NCI-H2107 treated with DMSO at 0.1 percent for 48 hours (cell line): ENCODE data around the gene BLNK.

ENCODE experiments used
- DNase-seq: peaks from one replicate; lab custom pipeline; 2025; ENCODE audit not compliant: unreplicated experiment; lab: John Stamatoyannopoulos, UW

BLNK gene

DNA sequence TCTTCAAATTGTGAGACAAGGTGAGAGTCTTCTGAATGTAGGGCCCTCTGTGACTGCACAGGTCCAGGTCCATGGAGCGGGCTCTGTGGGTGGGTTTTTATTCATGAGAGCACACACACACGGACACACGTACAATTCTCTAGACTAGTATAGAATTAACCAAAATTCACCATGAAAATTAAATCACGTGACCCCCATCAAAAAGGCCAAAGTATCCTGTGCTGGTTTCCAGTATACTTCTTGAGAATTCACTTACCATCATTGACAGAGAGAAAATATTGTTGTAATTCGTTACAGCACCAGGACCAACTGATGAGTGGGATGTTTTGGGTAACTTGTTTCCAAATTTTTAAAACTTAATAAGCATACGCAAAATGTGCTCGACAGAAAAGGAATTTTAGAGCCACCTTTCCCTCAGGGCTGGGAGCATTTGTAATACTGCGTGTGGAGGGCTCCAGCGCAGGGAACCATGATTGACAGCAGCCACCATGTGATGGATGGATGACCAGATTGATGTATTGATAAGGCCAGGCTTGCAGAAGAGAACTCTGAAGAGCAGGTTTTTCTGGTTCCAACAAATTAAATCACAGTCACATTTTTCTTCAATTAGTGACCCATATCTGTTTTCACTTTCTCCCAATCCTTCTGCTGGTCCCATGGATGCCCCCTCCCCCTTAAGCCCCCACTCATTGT is 18.0 kb upstream of the BLNK start:
- no peak for DNase-seq

DNA sequence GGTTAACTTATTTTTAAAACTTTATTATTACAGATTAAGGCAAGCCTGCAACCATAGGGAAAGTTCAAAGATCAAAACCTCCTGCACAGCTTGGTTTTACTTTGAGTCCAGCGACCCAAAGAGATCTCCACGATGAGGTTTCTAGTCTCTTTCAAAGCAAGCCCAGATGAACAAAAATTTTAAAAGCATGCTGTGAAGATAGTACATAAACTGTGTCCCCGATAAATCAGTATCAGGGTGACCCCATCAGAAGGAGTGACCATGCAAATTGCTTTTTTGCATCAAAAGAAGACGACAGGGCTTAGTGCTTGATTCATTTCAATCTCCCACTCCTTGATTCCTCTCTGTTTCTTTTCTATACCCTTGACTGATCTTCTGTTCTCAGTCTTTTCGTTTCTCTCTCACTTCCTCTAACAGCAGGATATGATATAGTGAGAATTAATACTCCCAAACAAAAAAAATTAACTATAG is 16.8 kb upstream of the BLNK start:
- DNase-seq = no peak

DNA sequence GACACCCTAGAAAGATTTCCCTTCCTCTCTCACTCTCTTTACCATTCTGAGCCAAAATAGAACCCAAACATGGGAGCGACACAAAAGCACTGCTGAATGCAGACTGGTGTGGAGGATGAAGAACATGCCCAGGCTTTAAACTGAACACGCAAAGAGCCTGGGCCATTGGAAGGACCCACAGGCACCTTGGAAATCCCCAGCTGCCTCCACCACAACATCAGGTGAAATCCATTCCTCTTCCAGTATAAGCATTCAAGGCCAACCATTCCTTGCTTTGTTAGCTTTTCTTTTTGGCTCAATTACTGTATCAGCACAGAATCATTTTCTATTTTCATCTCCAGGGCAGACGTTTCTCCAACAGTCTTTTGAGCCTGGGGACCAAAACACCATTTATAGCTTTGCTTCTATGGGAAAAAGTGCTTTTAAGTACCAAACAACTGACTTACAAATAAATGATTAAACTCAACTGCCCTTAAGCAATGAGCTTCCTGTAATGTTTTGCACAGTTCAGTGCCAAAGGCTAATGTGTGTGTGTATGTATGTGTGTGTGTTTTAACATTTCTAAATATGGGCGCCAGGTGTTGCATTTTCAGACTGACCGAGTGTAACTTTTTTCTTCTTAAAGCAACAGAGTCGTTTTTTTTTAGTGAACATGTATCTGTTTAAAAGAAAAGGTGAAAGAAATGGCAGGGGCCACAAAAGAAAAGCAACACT is 16.2 kb upstream of the BLNK start:
- DNase-seq = peak; percentile 1

DNA sequence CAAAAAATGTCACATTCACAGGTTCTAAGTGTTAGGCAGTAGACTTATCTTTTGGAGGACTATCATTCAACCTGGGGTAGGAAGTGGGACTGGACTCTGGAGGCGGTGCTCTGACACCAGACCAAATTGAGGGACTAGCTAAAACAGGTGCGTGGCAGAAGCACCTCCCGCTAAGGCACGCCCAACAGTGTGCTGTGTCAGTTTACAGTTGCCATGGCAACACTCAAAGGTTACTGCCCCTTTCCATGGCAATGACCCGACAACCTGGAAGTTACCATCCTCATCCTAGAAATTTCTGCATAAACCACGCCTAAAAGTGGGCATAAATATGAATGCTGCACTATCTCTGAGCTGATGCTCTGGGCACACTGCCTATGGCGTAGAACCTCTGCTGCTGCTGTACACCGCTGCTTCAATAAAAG is 14.0 kb upstream of the BLNK start:
- DNase-seq = no peak

DNA sequence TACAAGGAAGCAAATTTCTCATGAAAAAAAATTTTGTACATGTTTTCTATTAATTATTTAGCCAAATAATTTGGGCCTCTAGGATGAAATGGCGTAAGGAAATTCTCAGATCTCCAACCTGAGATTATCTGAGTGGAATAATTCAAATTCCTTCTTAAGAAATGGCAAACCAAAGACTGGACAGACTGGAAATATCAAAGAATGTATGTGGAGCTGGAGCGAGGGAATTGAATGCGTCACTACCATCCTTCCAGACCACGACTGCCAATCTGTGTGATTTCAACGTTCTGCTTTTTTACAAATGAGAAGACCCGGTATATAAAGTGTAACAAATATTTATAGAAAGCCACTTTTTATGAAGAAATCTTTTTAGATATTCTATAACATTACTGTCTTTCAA is 12.4 kb upstream of the BLNK start:
- no peak for DNase-seq

DNA sequence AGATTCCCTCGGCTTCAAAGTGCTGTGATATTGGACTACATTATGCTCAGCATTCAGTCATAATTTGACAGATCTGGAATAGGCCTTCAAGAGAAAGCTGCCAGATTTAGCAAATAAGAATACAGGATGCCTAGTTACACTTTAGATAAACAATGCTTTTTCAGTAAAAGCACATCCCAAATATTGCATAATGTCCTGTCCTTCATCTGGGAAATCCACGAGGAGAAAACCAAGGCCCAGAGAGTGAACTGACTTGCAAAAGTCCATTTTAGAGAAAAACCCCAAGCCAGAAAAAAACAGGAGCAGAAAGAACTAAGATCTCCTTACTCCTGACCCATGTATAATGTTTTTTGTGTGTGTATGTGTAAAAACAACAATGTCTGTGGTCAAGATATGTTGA is 12.0 kb upstream of the BLNK start:
- DNase-seq = no peak

DNA sequence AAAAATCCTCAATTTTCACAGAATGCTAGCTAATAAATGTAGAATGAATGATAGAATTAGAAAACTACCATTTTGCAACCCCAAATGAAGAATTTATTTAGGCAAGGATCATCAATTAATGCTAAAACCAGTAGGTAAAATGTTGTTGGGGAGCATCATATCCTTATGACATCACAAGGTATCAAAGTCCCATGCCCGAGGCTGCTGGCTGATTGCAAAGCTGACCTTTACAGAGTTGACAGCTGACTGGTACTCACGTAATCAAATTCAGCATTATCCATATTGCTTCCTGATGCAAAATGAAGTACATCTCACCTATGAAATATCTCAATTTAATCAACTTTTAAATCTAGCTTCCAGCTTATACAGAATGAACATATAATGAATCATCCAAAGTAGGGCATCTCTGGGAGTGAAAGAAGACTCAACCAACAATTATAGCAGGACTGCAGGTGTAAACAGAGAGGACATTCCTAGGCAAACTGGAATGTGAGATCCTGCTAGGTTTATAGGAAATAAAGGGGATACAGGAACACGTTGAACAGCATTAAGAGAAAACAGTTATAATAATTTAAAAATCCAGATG is 10.2 kb upstream of the BLNK start:
- no peak for DNase-seq

DNA sequence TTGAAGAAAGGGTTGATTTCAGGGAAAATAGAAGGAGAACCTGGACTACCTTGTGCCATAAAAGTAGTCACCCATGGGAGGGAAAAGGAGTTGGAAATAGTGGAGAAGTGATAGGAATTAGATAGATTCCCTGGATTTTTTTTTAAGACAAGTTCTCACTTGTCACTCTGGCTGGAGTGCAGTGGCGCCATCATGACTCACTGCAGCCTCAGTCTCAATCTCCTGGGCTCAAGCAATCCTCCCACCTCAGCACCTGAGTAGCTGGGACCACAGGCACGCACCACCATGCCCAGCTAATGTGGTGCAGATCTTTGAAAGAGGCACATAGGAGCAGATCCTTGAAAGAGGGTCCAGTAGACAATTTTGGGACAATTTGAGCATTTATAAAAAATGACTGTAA is 9.5 kb upstream of the BLNK start:
- DNase-seq = no peak

DNA sequence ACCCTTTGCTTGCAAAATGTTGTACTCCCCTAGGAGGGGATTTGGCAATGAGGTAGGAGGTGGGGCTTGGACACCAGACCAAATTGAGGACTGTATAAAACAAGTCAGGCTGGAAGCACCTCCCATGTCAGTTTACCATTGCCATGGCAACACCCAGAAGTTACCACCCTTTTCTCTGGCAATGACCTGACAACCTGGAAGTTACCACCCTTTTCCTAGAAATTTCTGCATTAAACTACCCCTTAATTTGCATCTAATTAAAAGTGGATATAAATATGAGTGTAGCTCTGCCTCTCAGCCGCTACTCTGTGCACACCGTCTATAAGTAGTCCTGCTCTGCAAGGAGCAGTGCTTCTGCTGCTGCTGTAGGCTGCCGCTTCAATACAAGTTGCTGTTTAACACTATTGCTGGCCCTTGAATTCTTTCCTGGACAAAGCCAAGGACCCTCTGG is 7.8 kb upstream of the BLNK start:
- DNase-seq = no peak

DNA sequence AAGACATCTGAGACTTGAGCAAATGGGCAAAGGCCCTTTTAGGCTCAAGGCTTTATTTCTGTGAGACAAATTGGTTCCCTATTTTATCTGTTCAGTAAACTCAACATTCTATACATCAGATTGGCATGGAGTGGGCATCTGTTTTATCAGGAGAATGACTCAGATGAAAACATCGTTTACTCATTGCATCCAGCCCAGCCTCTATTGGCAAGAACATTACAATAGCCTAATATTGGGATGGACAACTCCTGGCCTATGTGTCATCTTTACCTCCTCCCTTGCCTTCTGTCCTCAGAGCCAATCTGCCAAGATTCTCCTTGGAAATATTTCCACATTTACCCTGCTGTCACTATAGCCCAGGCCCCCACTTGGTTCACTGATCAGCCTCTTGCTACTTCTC is 5.5 kb upstream of the BLNK start:
- no peak for DNase-seq

DNA sequence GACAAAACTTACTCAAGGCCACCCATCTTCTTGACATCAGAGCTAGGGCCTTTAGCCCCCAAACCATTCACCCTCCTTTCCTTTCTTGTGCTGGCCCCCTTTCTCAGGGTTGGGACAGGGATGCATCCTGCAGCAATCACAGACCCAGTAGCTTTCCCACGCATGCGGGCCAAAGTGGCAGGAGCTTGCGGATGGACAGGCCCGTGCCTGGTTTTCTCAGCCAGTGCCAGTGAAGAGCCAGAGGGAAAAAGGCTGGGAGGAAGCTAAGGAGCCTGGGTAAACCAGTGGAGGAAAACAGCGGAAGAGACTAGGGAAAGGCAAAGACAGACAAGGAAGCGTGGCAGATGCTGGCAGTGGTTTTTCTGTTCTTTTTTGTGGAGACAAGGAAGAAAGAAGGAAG is 5.1 kb upstream of the BLNK start:
- DNase-seq = no peak

DNA sequence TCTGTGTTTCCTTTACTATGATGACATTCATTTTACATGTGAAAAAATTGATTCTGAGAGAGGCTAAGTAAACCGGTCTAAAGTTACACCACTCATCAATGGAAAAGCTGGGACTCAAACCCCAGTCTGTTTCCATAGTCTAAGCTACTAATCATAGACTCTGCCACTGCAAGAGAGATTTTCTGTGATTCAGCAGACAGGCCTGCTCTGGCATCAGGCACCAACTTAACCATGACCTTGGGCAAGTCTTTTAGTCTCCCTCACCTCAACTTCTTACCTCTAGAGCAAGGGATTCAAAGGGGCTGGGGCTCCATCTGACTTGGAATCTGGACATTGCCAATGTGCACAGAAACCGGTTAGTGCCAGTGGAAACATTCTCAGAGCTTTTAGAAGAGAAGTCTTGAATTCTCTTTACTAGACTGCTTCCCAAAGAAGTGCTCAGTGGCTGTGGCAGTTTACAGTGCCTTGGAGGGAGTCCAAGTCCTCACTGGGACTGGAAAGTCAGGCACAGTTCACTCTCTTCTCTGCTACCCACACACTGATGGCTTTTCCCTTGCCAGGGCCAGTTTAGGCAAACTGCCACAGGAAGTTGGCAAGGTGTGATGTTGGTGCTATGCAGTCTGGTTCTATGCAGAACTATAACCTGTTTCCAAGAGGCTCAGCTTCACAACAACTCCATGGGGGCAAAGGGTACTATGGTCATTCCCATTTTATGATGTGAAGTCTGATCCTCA is 4.5 kb upstream of the BLNK start:
- no peak for DNase-seq

DNA sequence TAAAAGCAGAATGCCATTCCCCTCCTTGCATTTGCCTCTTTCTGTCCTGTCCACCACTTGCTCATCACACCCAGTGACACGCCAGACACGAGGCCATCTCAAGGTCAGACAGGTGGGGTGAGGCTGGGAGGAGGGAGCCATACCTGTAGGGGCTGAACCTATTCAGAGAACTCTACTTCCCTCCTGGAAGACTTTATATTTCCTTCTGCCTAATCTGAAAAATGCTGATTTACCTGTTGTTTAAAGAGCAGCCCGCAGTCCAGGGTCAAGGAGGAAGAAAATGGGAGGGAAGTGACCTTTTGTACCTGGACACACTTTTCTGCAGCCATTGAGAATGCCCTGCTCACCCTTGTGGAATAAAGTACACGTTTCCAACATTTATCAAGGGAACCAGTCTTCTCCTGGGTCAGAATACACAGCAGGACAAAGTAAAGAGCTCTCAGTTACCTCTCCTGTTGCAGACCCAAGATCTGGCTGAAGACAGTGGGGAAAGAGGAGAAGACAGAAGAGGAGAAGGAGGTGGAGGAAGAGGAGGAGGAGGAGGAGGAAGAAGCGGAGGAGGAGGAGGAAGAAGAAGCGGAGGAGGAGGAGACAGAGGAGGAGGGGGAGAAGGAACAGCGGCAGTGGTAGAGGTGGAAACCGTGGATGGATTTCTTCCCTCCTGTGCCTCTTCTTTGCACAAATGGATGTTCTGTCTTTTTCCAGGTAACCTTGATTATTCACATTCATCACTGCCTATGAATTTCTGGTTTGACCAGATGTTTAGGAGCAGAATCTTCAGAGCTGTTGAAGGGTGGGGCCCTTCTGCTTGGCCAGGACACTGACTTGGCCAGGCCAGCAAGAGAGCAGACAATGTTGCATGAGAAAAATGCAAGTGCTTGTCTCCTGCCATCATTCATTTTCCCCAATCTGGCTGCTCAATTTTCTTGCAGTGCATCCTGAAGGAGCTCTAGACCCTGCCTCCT is 1.2 kb upstream of the BLNK start:
- DNase-seq = no peak

DNA sequence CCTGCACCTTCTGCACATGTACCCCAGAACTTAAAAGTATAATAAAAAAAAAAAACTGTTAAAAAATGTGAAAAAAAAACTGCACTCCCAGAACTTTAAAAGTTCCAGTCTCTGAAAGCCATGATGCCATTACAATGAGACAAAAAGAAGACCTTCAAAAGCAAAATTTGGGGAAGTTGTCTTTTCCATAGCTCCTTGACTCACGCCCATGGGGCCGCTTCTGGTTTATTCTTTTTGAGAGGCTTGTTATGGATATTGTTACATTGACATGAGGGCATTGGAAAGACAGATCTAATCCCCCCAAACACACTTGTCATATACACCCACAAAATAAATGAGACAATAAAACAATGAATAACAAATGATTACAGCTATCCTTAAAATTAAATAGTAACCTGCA is 798 bp downstream of the BLNK start:
- no peak for DNase-seq

DNA sequence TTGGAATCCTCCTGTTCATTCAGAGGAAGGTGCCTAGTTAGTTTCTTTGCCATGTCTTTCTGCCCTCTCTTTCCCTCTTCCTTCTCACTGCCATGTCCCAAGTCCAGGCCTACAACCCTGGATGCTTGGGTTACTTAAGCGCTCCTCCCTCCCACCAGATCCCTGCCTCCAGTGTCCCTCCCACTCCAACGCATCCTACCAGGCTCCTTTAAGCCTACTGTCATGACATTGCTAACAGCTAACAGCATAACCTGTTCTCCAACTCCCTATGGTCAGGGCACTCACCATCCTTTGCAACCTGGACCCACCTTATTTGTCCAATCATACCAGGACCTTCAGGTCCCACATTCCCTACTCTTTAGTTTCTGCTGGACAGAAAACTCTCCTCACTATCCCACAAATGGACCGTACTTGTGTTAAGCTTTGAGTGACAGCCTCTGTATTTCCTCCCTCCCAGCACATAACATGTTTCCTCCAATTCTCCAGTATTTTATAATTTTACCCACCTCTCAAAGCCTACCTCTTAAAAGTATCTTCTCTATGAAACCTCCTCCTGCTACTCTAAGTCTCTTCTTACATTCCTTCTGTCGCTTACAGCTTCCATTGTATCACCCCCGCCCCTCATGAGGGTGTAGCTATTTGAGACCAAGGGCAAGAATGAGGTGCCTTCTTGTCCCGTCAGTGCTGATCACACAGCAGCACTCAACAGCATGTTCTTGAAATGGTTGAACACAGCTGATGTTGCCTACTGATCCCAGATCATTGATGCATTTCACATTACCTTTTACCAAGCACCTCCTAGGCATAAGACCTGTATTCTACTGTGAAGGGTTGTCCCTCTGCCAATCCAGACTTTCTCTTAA is 1.7 kb downstream of the BLNK start:
- no peak for DNase-seq

DNA sequence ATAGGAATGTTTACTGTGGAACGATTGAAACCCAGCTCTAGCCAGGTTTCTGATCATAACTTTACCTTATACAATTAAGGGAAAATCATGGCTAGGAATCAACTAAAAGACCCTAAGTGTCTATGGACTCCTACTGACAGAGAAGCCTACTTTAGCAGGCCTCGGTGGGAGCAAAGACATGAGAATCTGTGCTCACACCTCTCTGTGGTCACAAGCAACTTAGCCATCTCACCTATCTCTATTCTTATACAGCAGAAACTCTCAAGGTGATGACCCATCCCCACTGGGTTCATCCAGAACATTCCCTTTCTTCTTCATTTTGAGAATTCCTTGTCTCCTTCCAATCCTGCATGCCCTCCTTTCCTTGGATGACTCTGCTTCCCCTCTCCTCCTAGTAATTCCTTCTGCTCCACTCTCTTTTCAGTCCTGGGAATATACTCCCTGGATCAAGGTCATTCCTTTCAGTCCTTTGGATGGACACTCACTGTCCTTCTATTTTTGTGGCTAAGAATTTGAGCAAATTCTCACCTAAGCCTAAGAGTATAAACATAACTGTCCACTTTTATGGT is 2.9 kb downstream of the BLNK start:
- no peak for DNase-seq

DNA sequence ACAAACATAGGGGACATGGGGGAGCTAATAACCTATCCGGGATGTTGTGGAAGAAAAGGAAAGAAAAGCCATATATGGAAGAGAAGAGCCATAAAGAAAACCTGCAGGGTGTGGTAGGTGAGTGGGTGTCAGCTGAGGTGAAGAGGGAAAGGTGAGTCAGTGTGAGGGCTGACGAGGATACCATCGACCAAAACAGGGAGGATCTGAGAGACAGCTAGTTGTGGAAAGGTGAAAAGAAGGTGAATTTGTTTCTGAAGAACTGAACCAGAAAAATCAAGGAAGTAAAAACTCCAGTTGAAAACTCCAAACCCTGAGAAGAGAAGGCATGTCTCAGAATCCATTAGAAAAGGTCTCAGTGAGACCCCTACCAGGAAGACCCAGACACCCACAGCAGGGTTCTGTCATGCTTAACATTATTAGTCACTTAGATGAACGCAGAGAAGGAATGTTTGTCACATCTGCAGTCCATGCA is 4.1 kb downstream of the BLNK start:
- no peak for DNase-seq

DNA sequence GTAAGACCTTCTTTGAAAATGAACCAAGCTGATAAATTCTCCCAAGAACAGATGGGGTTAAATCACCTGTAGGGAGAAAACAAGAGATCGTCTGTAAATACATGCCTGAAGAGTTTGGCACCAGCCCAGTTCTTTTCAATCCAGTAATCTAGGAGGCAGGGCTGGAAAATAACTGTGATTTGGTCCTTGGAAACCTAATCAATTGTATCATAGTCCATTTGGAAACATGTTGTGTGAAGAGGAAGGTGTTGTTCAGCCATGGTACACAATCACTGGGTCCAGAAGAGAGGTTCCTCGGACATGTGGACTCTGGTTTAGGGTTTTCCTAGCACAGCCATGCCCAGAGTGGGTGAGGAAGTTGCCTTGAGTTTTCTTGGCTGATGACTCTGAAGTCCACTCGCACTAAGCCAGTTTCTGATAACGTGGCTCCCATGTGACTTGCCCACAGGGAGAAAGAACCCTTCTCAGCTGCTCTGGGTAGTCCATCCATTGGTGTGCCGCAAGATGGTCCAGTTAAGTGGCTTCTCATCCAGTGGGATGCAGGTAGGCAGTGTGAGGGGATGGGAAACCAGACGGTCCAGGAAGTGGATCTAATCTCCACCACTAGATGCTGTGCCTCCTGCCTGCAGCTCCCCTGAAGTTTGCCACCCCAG is 5.1 kb downstream of the BLNK start:
- DNase-seq = no peak

DNA sequence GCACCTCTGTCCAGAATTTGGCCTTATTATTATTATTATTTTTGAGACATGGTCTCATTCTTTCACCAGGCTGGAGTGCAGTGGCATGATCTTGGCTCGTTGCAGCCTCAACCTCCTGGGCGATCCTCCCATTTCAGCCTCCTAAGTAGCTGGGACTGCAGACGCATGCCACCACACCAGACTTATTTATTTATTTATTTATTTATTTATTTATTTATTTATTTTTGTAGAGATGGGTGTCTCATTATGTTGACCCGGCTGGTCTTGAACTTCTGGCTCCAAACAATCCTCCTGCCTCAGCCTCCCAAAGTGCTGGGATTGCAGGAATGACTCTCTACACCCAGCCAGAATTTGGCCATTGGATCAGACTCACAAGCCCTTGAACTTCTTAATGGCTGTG is 6.4 kb downstream of the BLNK start:
- DNase-seq = no peak
